NCI-H446 (cell line): ENCODE data around the gene ELP1.

Experiments used
- DNase-seq, 2 experiments: peaks; one replicate each; lab custom pipeline; 2025; lab: John Stamatoyannopoulos, UW

Gene ELP1

DNA sequence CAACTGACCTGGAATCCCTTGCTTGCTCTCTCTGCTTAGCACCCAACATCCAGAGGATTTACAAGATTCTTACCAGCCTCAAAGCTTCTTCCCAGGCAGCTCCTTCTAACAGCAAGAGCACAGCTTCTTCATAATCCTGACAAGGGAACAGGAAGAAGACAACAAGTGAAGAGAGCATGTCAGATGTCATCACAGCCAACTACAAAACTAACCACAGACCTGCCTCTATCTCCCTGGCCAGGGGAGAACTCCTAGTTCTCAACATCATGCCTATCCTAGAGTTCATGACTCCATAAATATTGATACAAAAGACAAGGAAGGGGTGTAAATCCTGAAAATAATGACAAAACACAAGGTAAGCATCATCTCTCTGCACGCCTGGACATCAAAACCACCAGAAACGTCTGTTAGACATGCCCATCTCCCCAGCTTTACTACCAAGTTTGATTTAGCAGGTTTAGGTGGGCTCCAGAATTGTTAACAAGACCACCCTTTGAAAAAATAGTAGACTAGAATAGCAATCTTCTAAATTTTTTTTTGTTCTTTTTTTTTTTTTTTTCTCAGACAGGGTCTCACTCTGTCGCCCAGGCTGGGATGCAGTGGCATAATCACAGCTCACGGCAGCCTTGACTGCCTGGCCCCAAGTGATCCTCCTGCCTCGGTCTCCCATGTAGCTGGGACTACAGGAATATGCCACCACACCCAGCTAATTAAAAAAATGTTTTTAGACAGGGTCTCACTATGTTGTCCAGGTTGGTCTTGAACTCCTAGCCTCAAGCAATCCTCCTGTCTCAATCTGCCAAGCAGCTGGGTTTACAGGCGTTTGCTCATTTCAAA is 51.7 kb downstream of the ELP1 start:
- no peak for DNase-seq

DNA sequence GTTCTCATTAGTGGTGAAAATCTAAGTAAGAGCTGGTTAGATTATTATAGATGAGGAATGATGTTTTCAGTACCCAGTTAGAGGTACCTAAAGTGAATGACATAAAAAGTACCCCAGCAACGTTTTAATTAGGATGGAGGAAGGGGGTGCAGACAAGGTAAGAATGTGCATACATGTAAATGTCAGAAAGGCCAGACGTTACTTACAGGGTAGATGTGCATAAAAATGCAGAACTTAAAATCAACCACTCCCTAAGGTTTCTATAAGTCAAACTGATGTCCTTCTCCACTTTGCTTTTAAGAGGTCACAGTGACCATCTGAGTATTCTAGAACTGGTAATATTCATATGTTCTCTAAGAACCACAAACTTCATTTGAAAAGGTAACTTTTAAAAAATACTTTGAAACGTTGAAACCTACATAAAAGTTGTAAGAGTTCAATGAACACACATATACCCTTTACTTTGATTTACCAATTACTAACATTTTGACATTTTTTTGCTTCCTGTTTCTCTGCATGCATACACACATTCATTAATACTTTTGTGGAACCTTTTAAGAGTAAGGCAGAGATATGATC is 53.1 kb downstream of the ELP1 start:
- DNase-seq = no peak

DNA sequence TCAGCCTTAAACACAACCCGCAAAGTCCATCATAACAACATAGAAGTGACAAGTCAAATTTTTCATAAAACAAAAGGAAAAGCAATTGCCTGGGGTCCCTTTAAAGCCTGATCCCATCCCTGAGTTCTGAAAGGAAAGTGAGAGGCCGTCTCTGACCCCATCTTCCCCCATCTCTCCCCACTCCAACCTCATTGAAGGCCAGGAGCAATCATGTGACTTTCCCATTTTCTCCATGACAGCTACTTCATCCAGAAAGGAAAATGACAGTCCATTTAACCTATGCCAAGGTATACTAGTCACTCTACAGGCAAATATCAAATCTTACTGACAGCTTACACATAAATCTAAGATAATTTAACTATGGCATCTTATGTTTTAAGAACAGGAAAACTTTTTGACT is 56.4 kb downstream of the ELP1 start:
- no peak for DNase-seq

DNA sequence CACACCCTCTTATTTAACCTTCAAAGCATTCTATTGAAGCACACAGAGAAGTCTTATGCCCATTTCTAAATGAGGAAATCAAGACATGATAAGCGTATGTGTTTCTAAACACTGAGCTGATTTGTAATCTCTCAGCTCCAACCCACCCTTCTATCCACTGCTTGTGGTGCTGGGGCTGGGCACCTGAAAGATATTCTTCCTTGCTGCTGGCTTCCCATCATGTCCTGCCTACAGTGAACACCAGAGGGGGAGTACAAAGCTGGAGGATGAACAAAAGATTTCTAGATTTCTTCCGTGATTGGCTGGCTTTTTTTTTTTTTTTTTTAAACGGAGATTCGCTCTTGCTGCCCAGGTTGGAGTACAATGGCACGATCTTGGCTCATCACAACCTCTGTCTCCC is 57.5 kb downstream of the ELP1 start:
- DNase-seq = no peak

DNA sequence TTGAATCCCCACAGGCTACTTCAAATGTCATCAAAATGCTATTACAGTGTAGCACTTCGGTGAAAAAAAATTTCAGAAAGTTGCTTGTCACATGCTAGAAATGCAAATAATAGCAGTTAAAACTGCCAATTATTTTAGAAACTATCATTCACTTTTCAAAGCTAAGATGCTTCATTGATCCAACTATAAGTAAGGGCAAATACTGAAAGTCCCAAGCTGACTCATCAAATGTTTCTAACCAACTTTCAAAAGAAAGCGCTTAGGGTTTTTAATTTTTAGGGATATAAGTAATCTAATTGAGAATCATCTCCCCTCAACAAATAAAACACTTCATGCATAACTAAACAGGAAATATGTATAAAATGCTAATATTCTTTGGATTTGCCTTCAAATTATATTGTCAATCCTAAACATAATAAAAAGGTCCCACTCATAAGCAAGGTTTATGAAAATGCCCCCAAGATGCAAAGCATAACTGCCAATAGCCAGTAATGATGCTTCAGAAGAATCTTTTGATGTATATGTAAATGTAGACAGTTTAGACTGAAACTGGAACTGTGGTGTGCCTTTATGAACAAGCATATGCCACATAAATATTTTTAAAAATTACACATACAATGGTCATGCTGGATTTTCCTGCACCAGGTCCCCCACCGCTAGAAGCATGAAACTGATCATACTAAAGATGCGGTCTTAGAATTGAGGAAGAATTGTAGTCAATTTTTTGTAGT is 59.7 kb downstream of the ELP1 start:
- DNase-seq = no peak

DNA sequence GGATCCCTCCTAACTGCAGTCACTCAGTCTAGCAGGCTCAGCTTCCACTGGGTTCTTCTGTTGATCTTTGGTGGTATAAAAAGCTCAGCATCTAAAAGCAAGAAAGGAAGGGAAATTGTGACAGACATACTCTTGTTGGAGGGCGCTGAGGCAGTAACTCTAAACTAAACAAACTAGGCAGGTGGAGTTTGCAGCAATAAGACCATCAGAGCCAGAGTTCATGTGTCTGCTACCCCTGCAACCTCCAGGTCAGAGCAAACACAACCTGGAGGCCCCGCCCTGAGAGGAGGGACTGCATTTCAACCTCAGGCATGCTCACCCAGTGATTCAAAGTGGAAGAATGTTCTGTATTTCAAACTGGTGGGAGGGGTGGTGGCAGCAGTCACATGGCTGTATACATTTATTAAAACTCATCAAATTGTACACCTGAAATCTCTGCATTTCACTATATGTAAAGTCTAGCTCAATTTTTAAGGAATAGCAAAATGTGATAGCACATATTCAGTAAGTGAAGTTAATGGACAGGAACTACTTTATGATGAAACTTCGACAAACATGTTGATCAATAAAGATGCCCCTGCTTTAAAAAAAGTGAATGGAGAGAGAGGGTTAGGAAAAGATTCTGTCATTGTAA is 64.7 kb downstream of the ELP1 start:
- DNase-seq = no peak

DNA sequence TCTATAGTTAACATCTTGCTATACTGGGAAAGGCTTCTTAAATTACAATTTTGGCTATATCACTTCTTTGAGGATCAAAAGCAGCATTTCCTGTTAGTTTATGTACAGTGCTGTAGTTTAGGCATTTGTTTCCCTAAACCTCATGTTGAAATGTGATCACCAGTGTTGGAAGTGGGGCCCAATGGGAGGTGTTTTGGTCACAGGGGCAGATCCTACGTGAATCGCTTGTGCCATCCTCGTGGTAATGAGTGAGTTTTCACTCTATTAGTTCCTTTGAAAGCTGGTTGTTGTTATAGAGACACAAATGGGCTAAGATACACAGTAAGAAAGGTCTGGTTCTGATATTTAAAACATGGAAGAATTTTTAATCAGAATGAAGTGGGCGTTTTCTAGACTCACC is 66.1 kb downstream of the ELP1 start:
- DNase-seq = no peak

DNA sequence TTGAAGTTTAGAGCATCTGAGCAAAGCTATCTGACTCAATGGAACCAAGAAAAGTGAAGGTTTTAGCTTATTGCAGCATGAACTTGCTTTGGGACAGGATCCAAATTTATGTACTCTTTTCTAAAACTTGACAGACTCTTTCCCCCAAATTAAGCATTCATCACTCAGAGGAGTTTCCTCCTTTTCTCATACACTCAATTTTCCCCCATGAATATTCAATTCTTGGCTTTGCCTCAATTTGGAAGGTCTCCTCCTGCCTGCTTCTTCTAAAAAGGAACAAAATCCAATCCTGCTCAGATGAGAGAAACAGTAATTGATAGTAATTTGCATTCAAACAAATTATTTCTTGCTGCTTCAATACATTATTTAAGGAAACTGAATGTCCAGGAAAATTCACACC is 66.8 kb downstream of the ELP1 start:
- DNase-seq = no peak

DNA sequence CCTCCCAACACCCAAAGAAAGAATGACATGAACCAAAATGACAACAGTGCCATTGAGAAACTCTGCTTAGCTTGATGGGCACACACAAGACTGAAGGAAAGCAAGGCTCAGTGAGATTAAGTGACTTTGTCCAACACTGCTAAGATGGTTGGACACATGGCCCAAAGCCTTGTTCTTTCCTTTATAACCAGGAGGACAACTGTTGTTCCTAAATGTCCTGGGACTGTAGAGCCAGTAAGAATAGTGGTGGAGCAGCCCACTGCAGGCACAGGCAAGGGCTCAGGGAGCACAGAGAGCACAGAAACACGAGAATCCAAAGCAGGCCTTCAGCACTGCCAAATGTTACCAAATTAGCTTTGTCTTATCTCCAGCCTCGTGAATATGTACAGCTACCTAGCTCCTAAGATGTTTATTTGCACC is 67.9 kb downstream of the ELP1 start:
- DNase-seq = no peak

DNA sequence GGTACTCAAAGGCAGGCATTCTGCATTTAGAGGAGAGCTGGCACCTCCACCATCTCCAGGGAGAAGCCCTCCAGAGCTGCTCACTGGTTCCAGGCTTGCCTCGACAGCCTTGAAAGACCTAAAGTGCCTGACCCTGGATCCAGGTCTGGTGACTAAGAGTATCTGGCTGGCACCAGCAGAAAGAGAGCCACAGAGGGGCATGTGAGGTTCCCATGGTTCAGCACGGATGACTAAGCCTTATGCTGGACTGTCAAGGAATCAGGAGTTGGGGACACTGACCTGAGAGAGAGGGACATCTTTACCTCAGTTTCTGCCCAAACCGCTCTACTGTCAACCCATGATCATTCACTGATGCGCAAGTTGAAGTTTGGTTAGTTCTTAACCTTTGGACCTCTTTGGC is 68.9 kb downstream of the ELP1 start:
- DNase-seq = no peak

DNA sequence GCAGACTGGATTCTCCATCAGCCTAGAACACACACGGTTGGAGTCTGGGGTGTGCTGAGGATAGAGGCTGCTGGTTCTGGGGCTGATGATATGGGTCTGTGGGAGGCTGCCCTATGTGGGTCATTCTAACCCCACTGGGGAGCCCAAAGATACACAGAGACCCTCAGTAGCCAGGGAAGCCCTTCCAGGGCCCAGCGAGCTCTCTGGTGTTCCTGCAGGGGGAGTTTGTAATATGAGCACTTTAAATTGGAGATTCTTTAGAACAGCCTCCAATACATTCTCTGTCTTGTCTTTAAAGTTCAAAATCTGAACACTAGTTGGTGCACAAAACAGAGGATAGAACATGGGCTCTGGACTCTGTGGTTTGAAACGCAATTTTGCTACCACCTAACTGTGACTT is 69.5 kb downstream of the ELP1 start:
- no peak for DNase-seq

DNA sequence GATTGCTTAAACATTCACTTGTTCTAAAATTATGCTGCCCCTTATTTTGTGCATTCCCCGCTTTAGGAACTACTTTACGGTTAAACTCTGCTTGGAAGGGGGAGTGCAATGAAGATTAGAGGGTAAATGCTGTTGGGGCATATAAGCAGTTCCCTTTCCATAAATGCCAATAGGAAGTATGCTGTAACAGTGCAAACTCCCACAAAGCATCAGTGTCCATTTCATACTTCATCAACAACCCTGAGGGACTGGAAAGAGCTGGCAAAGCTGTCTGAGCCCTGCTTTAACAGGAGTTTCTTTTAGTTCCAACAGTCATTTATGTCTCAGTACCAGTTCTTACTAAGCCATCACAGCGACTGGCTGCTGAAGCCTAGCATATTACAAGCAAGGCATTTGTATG is 70.0 kb downstream of the ELP1 start:
- no peak for DNase-seq

DNA sequence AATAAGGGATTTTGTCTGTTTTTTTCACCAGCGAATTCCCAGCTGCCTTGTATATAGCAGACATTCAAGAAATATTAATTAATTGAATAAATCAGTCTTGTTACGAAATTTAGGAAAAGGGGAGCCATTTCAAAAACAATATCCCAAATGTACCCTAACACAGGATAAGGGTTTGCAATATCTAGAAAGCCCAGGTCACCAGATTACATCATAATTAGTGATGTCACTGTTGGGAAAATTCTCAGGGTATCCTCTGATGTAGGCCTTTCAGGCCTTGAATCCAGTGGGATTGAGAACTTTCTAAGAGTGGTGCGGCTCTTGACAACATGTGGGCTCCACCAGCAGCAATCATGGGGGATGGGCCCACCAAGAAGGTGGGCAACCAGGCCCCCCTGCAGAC is 71.9 kb downstream of the ELP1 start, which contains the start of gene ACTL7A:
Gene ACTL7A (plus strand): TSS at position 270 of the 400 bp plus-strand sequence. CDS start 57 bp downstream, at position 327.
- DNase-seq = no peak

DNA sequence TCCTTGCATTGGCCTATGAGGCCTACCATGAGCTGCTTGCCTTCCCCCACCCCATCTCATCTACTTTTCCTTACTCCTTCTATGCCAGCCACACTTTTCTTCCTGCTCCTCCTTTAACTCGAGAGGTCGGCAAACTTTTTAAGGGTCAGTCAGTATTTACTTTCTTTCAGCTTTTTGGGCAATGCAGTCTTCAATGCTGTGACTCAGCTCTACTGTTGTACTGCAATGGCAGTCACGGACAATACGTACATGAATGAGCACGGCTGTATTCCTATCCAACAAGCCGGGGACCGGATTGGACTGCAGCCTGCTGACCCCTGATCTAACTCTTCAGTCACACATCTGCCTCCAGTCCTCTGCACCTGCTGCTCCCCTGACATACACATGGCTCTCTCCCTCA is 72.5 kb downstream of the ELP1 start:
- no peak for DNase-seq

DNA sequence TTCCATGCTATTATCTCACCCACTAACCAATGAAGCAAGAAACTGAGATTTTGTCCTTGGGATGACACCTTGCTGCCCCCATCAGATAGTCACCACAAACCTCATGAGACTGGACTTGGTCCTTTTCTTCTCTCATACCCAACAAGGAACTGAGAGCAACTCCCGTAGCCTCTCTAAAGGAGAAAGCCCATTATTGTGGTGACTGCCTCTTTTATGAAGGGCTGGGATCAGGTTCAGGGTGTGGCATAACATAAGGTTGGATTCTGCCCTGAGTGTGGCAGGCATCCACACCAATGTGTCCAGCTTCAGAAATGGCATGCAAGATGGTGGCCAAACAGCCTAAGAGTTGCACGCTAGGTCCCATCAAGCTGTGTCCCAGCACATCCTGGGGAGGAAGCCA is 73.2 kb downstream of the ELP1 start:
- no peak for DNase-seq

DNA sequence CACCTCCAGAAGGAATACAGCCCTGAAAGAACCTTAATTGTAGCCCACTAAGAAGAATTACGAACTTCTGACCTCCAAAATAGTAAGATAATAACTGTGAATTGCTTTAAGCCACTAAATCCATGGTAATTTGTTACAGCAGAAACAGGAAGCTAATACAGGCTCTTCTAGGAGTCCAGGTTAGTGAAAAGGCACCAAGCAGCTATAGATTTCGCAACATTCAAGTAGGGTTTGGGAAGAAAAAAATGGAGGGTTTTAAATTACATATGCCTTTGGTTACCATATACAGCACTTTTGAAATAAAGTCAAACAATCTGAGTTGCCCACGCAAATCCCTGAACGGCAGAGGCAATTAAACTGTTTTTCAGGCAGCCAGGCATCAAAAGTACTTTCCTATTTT is 73.6 kb downstream of the ELP1 start:
- DNase-seq = no peak

DNA sequence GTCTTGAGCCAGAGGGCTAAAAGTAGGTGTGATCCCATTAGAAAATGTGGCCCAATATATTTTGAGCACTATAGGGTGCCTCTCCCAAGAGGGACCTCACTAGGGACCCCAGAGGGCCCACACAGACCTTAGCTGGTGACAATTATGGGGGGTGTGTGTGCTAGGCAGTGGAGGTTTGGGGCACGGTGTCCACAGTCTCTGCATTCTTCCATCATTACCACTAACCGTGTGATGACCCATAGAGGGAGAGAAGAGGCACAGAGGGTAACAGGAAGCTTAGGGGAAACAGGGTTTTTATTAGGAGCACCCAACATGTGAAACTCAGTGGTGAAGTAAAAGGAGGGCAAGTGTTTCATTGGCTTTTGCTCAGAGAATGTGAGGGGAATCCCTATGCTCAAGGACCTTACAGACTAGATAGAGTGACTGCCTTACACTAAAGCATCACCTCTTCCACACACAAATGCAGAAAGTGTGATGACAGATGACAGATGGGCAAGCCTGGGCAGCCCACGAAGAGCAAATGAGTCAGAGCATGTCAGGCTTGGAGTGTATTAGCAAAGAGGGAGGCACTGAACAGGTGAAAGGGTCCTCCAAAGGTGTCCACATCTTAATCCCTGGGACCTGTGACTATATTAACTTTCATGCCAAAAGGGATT is 74.3 kb downstream of the ELP1 start:
- no peak for DNase-seq

DNA sequence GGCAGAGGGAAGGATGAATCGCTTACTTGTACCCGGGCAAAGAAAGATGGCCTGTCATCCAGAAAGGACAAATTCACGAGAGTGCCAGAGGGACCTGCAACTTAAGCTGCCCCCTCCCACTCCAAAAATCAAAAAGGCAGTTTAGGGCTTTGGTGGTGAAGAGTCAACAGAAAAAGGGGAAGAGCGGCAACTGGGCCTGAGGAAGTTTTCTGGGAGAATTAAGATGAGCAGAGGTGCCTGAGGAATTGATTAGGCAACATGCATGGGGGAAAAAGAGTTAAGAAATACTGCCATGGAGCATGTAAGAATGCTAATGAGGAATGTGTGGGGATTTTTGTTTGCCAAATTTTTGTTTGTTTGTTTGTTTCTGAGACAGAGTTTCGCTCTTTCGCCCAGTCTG is 76.4 kb downstream of the ELP1 start:
- no peak for DNase-seq

DNA sequence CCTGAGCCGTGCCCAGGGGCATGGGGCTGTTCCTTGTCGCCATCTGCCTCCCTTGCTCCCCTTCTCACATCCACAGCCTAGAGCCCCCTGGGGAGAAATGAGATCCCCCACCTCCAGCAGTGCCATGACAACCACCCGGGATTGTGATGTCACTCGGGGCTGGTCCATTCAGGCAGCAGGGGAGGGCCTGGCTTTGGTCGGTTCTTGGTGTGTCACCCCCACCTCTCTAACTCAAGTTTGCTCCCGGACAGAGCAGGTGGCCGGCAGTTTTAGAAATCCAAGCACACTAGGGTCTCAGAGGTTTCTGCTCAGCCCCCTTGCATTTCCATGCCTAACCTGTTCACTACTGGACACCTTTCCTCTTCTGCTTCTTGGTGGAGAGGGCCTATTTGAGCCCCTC is 78.0 kb downstream of the ELP1 start, which contains the start of gene ACTL7B:
Gene ACTL7B (minus strand): TSS at position 99 of the 400 bp plus-strand sequence. CDS start 56 bp downstream, at position 43.
- no peak for DNase-seq

DNA sequence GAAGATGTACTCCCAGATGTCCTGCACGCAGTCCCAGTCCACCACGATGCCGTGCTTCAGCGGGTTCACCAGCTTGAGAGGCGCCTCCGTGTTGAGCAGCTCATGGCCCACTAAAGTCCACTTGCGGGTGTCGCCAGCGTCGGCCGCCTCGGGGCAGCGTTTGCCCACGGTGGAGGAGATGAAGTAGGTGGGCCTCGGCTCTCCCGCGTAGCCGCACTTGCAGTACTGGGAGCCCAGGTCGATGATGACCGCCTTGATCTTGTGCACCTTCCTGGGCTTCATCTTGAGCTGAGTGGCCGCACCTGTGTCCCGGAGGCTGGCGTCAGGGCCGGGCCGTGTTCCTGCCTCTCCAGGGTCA is 78.4 kb downstream of the ELP1 start:
- DNase-seq = no peak

DNA sequence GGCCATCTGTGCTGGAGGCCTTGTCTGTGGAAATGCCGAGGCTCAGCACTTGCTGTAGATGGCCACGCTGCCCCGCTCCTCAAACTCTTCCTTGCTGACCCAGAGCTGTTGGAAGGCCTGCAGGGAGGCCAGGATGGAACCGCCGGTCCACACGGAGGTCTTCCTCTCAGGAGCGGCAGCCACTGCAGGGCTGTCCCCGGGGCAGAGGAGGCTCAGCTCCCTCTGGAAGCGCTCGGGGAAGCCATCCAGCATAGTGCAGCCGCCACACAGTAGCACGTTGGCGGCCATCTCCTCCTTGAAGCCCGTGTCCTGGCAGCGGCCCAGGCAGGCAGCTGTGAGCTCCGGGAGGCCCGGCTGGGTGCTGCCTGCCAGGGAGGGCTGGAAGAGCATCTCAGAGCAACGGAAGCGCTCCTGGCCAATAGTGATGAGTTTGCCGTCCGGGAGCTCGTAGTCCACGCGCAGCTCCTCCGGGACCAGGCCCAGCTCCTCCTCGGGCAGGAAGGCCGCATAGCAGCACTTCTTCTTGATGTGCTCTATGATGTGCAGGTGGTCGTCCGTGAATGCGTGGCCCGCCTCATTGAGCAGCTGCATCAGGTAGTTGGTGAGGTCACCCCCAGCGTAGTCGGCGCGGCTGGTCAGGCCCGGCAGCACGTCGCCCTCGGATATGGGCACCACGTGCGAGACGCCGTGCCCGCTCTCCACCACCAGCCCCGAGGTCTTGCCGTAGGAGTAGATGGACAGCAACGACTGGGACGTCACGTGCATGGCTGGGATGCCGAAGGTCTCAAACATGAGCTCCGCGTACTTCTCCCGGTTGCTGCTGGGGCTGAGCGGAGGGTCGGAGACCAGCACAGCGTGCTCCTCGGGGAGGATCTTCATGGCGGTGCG is 79.0 kb downstream of the ELP1 start:
- DNase-seq = peak in 1 of 2 experiments; percentile 27
